Activated CD4-positive, alpha-beta T cell treated with anti-CD3 and anti-CD28 coated beads for 24 hours (primary cell): ENCODE data around the gene RNF11.

Source experiments
- DNase-seq, 2 donors: peaks; one replicate each; pipeline ENCODE4 v3.0.0-alpha.2; 2020; ENCODE audit warnings: low read depth in 2 of 2

Gene RNF11

DNA sequence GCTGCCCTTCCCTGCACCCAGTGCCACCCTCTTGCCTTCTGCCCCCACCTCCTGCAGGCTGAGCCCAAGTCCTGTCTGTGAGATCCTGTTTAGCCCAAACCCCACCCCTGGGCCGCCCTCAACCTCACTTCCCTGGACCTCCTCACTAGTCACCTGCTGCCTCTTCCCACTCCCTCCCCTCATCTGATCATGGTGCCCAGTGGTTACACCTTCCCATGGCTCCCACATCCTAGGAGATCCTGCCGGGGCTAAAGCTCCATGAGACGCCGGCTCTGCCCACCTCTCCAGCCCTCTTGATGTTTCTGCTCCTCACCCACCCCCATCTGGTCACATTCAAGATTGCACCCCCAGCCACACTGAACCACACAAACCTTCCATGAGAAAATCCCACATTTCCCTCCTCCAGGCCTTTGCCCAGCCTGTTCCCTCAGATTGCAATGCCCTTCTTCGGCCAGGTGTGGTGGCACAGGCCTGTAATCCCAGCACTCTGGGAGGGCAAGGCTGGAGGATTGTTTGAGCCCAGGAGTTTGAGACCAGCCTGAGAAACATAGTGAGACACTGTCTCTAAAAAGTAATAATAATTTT, 77.3 kb downstream of the RNF11 start:
- DNase-seq = no peak

- DNase-seq = no peak
Observed at GRCh38 chr1:51313961-51314777, 78.1 kb downstream of the RNF11 start.

DNA sequence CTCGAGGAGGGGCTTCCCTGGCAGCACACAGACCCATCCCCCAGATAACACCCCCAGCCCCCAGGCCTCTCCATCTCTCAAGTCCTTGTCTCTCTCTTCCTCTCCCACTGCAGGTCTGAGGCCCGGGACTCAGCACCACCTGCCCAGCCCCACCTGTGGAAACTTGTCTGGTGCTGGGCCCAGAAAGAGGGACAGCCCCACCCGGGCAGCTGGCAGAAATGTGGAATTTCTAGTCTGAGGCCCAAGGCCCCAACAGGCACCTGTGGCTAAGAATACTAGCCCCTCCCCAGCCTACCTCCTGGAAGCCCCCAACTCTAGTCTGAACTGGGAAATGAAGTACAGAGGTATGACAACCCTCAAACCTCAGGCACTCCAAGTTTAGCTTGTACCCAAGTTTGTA, 78.9 kb downstream of the RNF11 start:
- DNase-seq = no peak

GRCh38 chr1:51316113-51316845, 80.2 kb downstream of the RNF11 start:
- no peak for DNase-seq

- DNase-seq = no peak
Observed at GRCh38 chr1:51316846-51317120, 80.7 kb downstream of the RNF11 start.

GRCh38 chr1:51317798-51318197, 81.7 kb downstream of the RNF11 start:
- DNase-seq = no peak

- DNase-seq = no peak
Observed at GRCh38 chr1:51320967-51321923, 85.2 kb downstream of the RNF11 start.

DNA sequence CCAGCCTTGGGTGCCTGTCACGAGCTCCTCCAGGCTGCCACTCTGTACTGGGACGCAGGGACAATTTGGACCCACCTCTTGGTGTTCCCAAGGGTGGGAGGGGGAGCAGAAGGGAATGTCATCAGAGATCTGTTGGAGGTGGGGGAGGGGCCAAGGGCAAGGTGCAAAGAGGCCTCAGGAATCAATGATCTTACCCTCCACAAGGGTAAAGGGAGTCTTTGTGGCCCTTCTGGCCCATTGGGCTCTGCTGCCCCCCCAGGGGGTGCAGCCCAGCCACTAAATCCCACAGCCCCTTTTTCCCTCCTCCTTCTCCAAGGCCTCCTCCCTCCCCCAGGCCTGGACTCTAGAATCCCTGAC, 85.8 kb downstream of the RNF11 start:
- DNase-seq = no peak

- DNase-seq = no peak
Observed at GRCh38 chr1:51322417-51323101, 86.5 kb downstream of the RNF11 start.
